ENCODE data around the gene PAX9. TPM values are rescaled to one million over a fixed set of nuclear protein-coding genes. Genes with fewer than 3 reads are reported as not detected.

Gene PAX9
- total RNA-seq, 3 donors from 2014 or later (not counting 1 experiment from before 2014, with no cell fraction given) = not detected

GRCh38 chr14:36627981-36628380 is 33.7 kb upstream of the PAX9 start:
- ATAC-seq (no peak), DNase-seq (no peak)
- no peaks in the 10 kb centered on the region for H3K4me1 ChIP-seq (ENCODE audit: control insufficient read depth, insufficient read depth, low read length)
- no peaks in the 10 kb centered on the region for H3K36me3 ChIP-seq (ENCODE audit: control insufficient read depth, insufficient read depth, low read length)
- TF ChIP-seq CTCF (IDR thresholded peaks at IDR 0.05) = no peak
- no peak overlapping the region for H3K27ac ChIP-seq (ENCODE audit: low read length)
- intact Hi-C loops (cut with micrococcal nuclease) = no loop called here
- H3K36me3 Mint-ChIP-seq = no peaks in the 10 kb centered on the region
- no peaks in the 10 kb centered on the region for H3K4me1 Mint-ChIP-seq
- H3K27me3 ChIP-seq (ENCODE audit: control insufficient read depth, insufficient read depth, low read length) = no peaks in the 10 kb centered on the region
- no peak overlapping the region for H3K4me3 Mint-ChIP-seq
- peaks cover 0 to 4% of the 10 kb centered on the region in 2 donors for H3K9me3 Mint-ChIP-seq
- H3K9me3 ChIP-seq (ENCODE audit: control insufficient read depth, insufficient read depth, low read length) = peaks cover 3% of the 10 kb centered on the region
- H3K27me3 Mint-ChIP-seq (ENCODE audit: low read depth in 2 of 2) = no peaks in the 10 kb centered on the region
- H3K4me3 ChIP-seq (ENCODE audit: low read length) = no peak overlapping the region
- H3K27ac Mint-ChIP-seq = no peak overlapping the region
- WGBS (ENCODE audit: insufficient coverage) = 73% methylated on average over 3 of the region's 3 CpGs

- Histone ChIP-seq H3K36me3 (ENCODE audit: control insufficient read depth, insufficient read depth, low read length) (no peaks in the 10 kb centered on the region), H3K27me3 (ENCODE audit: control insufficient read depth, insufficient read depth, low read length) (no peaks in the 10 kb centered on the region), H3K4me1 (ENCODE audit: control insufficient read depth, insufficient read depth, low read length) (no peaks in the 10 kb centered on the region), H3K9me3 (ENCODE audit: control insufficient read depth, insufficient read depth, low read length) (no peaks in the 10 kb centered on the region), H3K4me3 (ENCODE audit: low read length) (no peak overlapping the region), H3K27ac (ENCODE audit: low read length) (no peak overlapping the region)
- DNase-seq (no peak), ATAC-seq (no peak)
- no peak overlapping the region for H3K27ac Mint-ChIP-seq
- H3K4me3 Mint-ChIP-seq = no peak overlapping the region
- 83% methylated on average over 2 of the region's 3 CpGs for WGBS (ENCODE audit: insufficient coverage)
- no peak for TF ChIP-seq CTCF (IDR thresholded peaks at IDR 0.05)
- H3K27me3 Mint-ChIP-seq (ENCODE audit: low read depth in 2 of 2) = no peaks in the 10 kb centered on the region
- no peaks in the 10 kb centered on the region for H3K4me1 Mint-ChIP-seq
- intact Hi-C loops (cut with micrococcal nuclease) = no loop called here
- H3K9me3 Mint-ChIP-seq = peaks cover 0 to 4% of the 10 kb centered on the region in 2 donors
- no peaks in the 10 kb centered on the region for H3K36me3 Mint-ChIP-seq
Measured at GRCh38 chr14:36633580-36633979, 28.1 kb upstream of the PAX9 start.

- Histone ChIP-seq H3K36me3 (ENCODE audit: control insufficient read depth, insufficient read depth, low read length) (no peaks in the 10 kb centered on the region), H3K4me3 (ENCODE audit: low read length) (no peak overlapping the region), H3K27ac (ENCODE audit: low read length) (no peak overlapping the region), H3K4me1 (ENCODE audit: control insufficient read depth, insufficient read depth, low read length) (no peaks in the 10 kb centered on the region), H3K9me3 (ENCODE audit: control insufficient read depth, insufficient read depth, low read length) (peaks cover 6% of the 10 kb centered on the region), H3K27me3 (ENCODE audit: control insufficient read depth, insufficient read depth, low read length) (peaks cover 29% of the 10 kb centered on the region)
- Mint-ChIP-seq H3K4me3 (no peak overlapping the region), H3K4me1 (no peaks in the 10 kb centered on the region), H3K27me3 (ENCODE audit: low read depth in 2 of 2) (peaks cover 21 to 43% of the 10 kb centered on the region in 2 donors), H3K27ac (no peak overlapping the region), H3K9me3 (peaks cover 0 to 4% of the 10 kb centered on the region in 2 donors), H3K36me3 (no peaks in the 10 kb centered on the region)
- no peak for ATAC-seq
- 8% methylated on average over 55 of the region's 55 CpGs for WGBS (ENCODE audit: insufficient coverage)
- intact Hi-C loops (cut with micrococcal nuclease) = no loop called here
- DNase-seq = no peak
- TF ChIP-seq CTCF (IDR thresholded peaks at IDR 0.05) = no peak
Measured at GRCh38 chr14:36646664-36647416, 14.8 kb upstream of the PAX9 start.

- Mint-ChIP-seq H3K4me1 (no peaks in the 10 kb centered on the region), H3K27ac (no peak overlapping the region), H3K27me3 (ENCODE audit: low read depth in 2 of 2) (peaks cover 21 to 44% of the 10 kb centered on the region in 2 donors), H3K9me3 (peaks cover 0 to 4% of the 10 kb centered on the region in 2 donors), H3K4me3 (no peak overlapping the region), H3K36me3 (no peaks in the 10 kb centered on the region)
- no peak for ATAC-seq
- no peak for TF ChIP-seq CTCF (IDR thresholded peaks at IDR 0.05)
- DNase-seq = no peak
- H3K27ac ChIP-seq (ENCODE audit: low read length) = no peak overlapping the region
- H3K36me3 ChIP-seq (ENCODE audit: control insufficient read depth, insufficient read depth, low read length) = no peaks in the 10 kb centered on the region
- 8% methylated on average over 34 of the region's 34 CpGs for WGBS (ENCODE audit: insufficient coverage)
- H3K4me1 ChIP-seq (ENCODE audit: control insufficient read depth, insufficient read depth, low read length) = no peaks in the 10 kb centered on the region
- H3K27me3 ChIP-seq (ENCODE audit: control insufficient read depth, insufficient read depth, low read length) = peaks cover 29% of the 10 kb centered on the region
- intact Hi-C loops (cut with micrococcal nuclease) = no loop called here
- H3K4me3 ChIP-seq (ENCODE audit: low read length) = no peak overlapping the region
- H3K9me3 ChIP-seq (ENCODE audit: control insufficient read depth, insufficient read depth, low read length) = peaks cover 6% of the 10 kb centered on the region
Measured at GRCh38 chr14:36647417-36647823, 14.2 kb upstream of the PAX9 start.
